ENCODE data around the gene TP53BP2. TPM values are rescaled to one million over a fixed set of nuclear protein-coding genes. Genes with fewer than 3 reads are reported as not detected.

TP53BP2 gene
- total and polyA plus RNA-seq, 10 of the 15 experiments (the other 5 are each of a cell fraction or from before 2014, with no cell fraction given), result 1.6 to 13.7 (median 5.6) TPM

DNA sequence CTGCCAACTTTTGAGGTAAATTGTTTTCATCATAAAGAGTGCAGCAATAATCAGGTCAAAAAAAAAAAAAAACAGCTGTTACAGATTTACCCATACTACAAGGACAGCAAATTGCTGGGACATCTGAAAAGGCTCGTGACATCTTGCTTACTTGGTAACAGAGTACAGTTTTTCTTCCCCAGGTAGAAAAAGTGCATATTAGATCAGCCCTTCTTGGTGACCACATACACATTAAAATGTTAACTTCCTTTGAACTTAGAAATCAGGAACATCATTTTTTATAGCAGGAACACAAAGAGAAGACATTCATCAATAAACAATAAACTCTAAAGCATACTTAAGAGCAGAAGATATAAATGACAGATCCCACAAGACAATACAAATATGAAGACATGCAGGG, 16.1 kb downstream of the TP53BP2 start:
- BruUV-seq (replicated peaks), result no TSS peak
- Histone ChIP-seq H3K27ac (ENCODE audit: control insufficient read depth, insufficient read depth) (no peak overlapping the region), H3K27me3 (replicated peaks in 1 of 2; ENCODE audit: control insufficient read depth in 2 of 2, insufficient read depth in 2 of 2, low read length in 1 of 2) (no peaks in the 10 kb centered on the region), H3K4me3 (no peak overlapping the region), H3K9me3 (replicated peaks; ENCODE audit: control insufficient read depth, insufficient read depth, low read length) (no peaks in the 10 kb centered on the region), H3K9ac (ENCODE audit: control insufficient read depth, insufficient read depth, low read length) (no peak overlapping the region), H3K79me2 (ENCODE audit: control insufficient read depth, insufficient read depth, low read length) (no peaks in the 10 kb centered on the region), H2AFZ (ENCODE audit: control insufficient read depth, low read depth, low read length) (no peak overlapping the region), H3K4me1 (ENCODE audit: control insufficient read depth, insufficient read depth, low read length) (peaks cover 4% of the 10 kb centered on the region; the same call in 1 of the 2 replicates), H3K36me3 (ENCODE audit: control insufficient read depth in 2 of 2, insufficient read depth in 2 of 2, low read length in 1 of 2) (no peaks in the 10 kb centered on the region), H4K20me1 (ENCODE audit: control insufficient read depth, insufficient read depth) (peaks cover 5% of the 10 kb centered on the region; the same call in 1 of the 2 replicates), H3K4me2 (ENCODE audit: control insufficient read depth, insufficient read depth) (no peak overlapping the region)
- no peak for DNase-seq (ENCODE audit: low read depth, low spot score)
- in situ Hi-C loops (cut with MboI), result no loop called here
- ChIA-PET RAD21 (ENCODE audit: unreplicated experiment) (no interaction called here), SMC1A (ENCODE audit: uncharacterized antibody, unreplicated experiment) (interaction anchor here (0.6 to 1.0 kb wide), 2 partner anchors 9 to 15 kb away, joined by 3 read pairs; no protein-coding TSS in a partner anchor), POLR2A (no interaction called here), CTCF (interaction anchor here (0.6 to 1.4 kb wide), 2 partner anchors 15 to 266 kb away, joined by 3 to 5 read pairs; no protein-coding TSS in a partner anchor)
- no peak for FAIRE-seq
- no peak for ATAC-seq
- WGBS (ENCODE audit: insufficient coverage, insufficient replicate concordance, low lambda C conversion rate, missing lambda C conversion rate), result 86% methylated on average over 1 of the region's 1 CpG
- intact Hi-C loops (cut with micrococcal nuclease; ENCODE audit: unreplicated experiment), result no loop called here
- TF ChIP-seq, protein P1, sequence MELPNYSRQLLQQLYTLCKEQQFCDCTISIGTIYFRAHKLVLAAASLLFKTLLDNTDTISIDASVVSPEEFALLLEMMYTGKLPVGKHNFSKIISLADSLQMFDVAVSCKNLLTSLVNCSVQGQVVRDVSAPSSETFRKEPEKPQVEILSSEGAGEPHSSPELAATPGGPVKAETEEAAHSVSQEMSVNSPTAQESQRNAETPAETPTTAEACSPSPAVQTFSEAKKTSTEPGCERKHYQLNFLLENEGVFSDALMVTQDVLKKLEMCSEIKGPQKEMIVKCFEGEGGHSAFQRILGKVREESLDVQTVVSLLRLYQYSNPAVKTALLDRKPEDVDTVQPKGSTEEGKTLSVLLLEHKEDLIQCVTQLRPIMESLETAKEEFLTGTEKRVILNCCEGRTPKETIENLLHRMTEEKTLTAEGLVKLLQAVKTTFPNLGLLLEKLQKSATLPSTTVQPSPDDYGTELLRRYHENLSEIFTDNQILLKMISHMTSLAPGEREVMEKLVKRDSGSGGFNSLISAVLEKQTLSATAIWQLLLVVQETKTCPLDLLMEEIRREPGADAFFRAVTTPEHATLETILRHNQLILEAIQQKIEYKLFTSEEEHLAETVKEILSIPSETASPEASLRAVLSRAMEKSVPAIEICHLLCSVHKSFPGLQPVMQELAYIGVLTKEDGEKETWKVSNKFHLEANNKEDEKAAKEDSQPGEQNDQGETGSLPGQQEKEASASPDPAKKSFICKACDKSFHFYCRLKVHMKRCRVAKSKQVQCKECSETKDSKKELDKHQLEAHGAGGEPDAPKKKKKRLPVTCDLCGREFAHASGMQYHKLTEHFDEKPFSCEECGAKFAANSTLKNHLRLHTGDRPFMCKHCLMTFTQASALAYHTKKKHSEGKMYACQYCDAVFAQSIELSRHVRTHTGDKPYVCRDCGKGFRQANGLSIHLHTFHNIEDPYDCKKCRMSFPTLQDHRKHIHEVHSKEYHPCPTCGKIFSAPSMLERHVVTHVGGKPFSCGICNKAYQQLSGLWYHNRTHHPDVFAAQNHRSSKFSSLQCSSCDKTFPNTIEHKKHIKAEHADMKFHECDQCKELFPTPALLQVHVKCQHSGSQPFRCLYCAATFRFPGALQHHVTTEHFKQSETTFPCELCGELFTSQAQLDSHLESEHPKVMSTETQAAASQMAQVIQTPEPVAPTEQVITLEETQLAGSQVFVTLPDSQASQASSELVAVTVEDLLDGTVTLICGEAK (IDR thresholded peaks at IDR 0.05; ENCODE audit: borderline replicate concordance), result no peak
- TF ChIP-seq POLR2AphosphoS2 (IDR thresholded peaks at IDR 0.05; ENCODE audit: low read depth, low read length) (no peak), HDGF (IDR thresholded peaks at IDR 0.05) (no peak), NFXL1 (IDR thresholded peaks at IDR 0.05; ENCODE audit: borderline replicate concordance) (no peak), ETV6 (conservative IDR thresholded peaks at IDR 0.05 in 1 of 2, IDR thresholded peaks at IDR 0.05 in 1 of 2; ENCODE audit: borderline replicate concordance in 1 of 2, low read depth in 1 of 2) (no peak), KDM1A (IDR thresholded peaks at IDR 0.05; ENCODE audit: borderline replicate concordance) (no peak)
- TF ChIP-seq, protein P2, sequence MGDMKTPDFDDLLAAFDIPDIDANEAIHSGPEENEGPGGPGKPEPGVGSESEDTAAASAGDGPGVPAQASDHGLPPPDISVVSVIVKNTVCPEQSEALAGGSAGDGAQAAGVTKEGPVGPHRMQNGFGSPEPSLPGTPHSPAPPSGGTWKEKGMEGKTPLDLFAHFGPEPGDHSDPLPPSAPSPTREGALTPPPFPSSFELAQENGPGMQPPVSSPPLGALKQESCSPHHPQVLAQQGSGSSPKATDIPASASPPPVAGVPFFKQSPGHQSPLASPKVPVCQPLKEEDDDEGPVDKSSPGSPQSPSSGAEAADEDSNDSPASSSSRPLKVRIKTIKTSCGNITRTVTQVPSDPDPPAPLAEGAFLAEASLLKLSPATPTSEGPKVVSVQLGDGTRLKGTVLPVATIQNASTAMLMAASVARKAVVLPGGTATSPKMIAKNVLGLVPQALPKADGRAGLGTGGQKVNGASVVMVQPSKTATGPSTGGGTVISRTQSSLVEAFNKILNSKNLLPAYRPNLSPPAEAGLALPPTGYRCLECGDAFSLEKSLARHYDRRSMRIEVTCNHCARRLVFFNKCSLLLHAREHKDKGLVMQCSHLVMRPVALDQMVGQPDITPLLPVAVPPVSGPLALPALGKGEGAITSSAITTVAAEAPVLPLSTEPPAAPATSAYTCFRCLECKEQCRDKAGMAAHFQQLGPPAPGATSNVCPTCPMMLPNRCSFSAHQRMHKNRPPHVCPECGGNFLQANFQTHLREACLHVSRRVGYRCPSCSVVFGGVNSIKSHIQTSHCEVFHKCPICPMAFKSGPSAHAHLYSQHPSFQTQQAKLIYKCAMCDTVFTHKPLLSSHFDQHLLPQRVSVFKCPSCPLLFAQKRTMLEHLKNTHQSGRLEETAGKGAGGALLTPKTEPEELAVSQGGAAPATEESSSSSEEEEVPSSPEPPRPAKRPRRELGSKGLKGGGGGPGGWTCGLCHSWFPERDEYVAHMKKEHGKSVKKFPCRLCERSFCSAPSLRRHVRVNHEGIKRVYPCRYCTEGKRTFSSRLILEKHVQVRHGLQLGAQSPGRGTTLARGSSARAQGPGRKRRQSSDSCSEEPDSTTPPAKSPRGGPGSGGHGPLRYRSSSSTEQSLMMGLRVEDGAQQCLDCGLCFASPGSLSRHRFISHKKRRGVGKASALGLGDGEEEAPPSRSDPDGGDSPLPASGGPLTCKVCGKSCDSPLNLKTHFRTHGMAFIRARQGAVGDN (IDR thresholded peaks at IDR 0.05), result no peak
- TF ChIP-seq, protein P3, sequence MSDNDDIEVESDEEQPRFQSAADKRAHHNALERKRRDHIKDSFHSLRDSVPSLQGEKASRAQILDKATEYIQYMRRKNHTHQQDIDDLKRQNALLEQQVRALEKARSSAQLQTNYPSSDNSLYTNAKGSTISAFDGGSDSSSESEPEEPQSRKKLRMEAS (IDR thresholded peaks at IDR 0.05; ENCODE audit: low read depth, low read length), result no peak
- TF ChIP-seq, protein P4, sequence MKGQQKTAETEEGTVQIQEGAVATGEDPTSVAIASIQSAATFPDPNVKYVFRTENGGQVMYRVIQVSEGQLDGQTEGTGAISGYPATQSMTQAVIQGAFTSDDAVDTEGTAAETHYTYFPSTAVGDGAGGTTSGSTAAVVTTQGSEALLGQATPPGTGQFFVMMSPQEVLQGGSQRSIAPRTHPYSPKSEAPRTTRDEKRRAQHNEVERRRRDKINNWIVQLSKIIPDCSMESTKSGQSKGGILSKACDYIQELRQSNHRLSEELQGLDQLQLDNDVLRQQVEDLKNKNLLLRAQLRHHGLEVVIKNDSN (IDR thresholded peaks at IDR 0.05; ENCODE audit: borderline replicate concordance, extremely low read length, insufficient read depth, low read depth, low read length), result no peak
- TF ChIP-seq, protein P5, sequence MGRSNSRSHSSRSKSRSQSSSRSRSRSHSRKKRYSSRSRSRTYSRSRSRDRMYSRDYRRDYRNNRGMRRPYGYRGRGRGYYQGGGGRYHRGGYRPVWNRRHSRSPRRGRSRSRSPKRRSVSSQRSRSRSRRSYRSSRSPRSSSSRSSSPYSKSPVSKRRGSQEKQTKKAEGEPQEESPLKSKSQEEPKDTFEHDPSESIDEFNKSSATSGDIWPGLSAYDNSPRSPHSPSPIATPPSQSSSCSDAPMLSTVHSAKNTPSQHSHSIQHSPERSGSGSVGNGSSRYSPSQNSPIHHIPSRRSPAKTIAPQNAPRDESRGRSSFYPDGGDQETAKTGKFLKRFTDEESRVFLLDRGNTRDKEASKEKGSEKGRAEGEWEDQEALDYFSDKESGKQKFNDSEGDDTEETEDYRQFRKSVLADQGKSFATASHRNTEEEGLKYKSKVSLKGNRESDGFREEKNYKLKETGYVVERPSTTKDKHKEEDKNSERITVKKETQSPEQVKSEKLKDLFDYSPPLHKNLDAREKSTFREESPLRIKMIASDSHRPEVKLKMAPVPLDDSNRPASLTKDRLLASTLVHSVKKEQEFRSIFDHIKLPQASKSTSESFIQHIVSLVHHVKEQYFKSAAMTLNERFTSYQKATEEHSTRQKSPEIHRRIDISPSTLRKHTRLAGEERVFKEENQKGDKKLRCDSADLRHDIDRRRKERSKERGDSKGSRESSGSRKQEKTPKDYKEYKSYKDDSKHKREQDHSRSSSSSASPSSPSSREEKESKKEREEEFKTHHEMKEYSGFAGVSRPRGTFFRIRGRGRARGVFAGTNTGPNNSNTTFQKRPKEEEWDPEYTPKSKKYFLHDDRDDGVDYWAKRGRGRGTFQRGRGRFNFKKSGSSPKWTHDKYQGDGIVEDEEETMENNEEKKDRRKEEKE (IDR thresholded peaks at IDR 0.05), result no peak

Measured in GM12878 (cell line).